ENCODE measurements around the gene NMNAT2.
"Not testable (repeated sequence)": the region's sequence is repeated elsewhere in the genome, so short reads cannot be mapped to it uniquely, and the experiment has no call there.

Gene NMNAT2

GRCh38 chr1:183243161-183244050 is 174.8 kb downstream of the NMNAT2 start:
- DNase-seq (ENCODE audit: low read depth), result no peak
- no peak for TF ChIP-seq CTCF (IDR thresholded peaks at IDR 0.05; ENCODE audit: low read depth, low read length, missing control alignments)
- in situ Hi-C loops (cut with HindIII; ENCODE audit: low sequenced_read_pairs), result loop anchor here (5.0 kb wide), 2 partner anchors 34 to 84 kb away; no protein-coding TSS in a partner anchor
- no peak overlapping the region for H3K4me3 ChIP-seq (ENCODE audit: low read depth, low read length)

DNA sequence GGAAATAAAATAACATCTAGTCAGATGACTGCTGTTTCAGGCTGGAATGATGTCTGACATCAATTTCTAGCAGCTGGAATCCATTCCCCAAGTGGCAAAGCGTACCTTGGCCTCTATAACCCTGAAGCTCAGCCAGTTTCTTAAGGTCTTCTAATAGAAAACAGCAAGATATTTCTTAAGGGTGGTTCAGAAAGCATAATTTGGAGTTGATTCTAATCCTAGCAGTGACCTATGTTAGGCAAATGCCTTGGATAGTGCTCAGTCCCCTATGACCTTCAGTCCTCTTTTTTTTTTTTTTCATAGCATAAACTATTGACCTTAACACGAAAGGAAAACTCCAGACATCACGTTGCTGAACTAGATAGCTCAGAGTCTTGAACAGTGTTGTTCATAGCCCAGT is 175.6 kb downstream of the NMNAT2 start:
- in situ Hi-C loops (cut with HindIII; ENCODE audit: low sequenced_read_pairs), result loop anchor here (5.0 kb wide), 2 partner anchors 35 to 85 kb away; no protein-coding TSS in a partner anchor
- H3K4me3 ChIP-seq (ENCODE audit: low read depth, low read length), result no peak overlapping the region

GRCh38 chr1:183241471-183241870 is 176.7 kb downstream of the NMNAT2 start:
- DNase-seq (ENCODE audit: low read depth), result no peak
- in situ Hi-C loops (cut with HindIII; ENCODE audit: low sequenced_read_pairs), result loop anchor here (5.0 kb wide), 2 partner anchors 36 to 86 kb away; no protein-coding TSS in a partner anchor

More for the DNA sequence above, 175.6 kb downstream of the NMNAT2 start:
- no peak for DNase-seq (ENCODE audit: low read depth)
- TF ChIP-seq CTCF (IDR thresholded peaks at IDR 0.05; ENCODE audit: low read depth, low read length, missing control alignments), result no peak

GRCh38 chr1:183240853-183241252 is 177.3 kb downstream of the NMNAT2 start:
- not testable (repeated sequence) for DNase-seq (ENCODE audit: low read depth); H3K4me3 ChIP-seq (ENCODE audit: low read depth, low read length)
- in situ Hi-C loops (cut with HindIII; ENCODE audit: low sequenced_read_pairs), result loop anchor here (5.0 kb wide), 2 partner anchors 36 to 86 kb away; no protein-coding TSS in a partner anchor

More at GRCh38 chr1:183241471-183241870, 176.7 kb downstream of the NMNAT2 start:
- TF ChIP-seq CTCF (IDR thresholded peaks at IDR 0.05; ENCODE audit: low read depth, low read length, missing control alignments), result no peak
- no peak overlapping the region for H3K4me3 ChIP-seq (ENCODE audit: low read depth, low read length)

DNA sequence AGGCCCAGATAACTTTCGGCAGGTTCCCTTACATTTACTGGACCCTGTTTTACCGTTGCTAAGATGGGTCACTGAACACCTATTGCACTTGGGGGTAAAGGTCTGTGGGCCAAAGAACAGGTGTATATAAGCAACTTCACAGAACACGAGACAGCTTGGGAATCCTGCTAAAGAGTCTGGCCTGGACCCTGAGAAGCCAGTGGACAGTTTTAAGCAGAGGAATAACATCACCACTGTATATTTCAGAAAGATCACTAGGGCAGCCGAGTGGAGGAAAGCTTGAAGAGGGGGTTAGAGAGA is 177.7 kb downstream of the NMNAT2 start:
- DNase-seq (ENCODE audit: low read depth), result no peak
- no peak for TF ChIP-seq CTCF (IDR thresholded peaks at IDR 0.05; ENCODE audit: low read depth, low read length, missing control alignments)
- no peak overlapping the region for H3K4me3 ChIP-seq (ENCODE audit: low read depth, low read length)
- in situ Hi-C loops (cut with HindIII; ENCODE audit: low sequenced_read_pairs), result loop anchor here (5.0 kb wide), 2 partner anchors 37 to 87 kb away; no protein-coding TSS in a partner anchor

GRCh38 chr1:183239793-183240525 is 178.2 kb downstream of the NMNAT2 start:
- DNase-seq (ENCODE audit: low read depth), result no peak
- in situ Hi-C loops (cut with HindIII; ENCODE audit: low sequenced_read_pairs), result loop anchor here (5.0 kb wide), 2 partner anchors 37 to 87 kb away; no protein-coding TSS in a partner anchor
- no peak for TF ChIP-seq CTCF (IDR thresholded peaks at IDR 0.05; ENCODE audit: low read depth, low read length, missing control alignments)
- H3K4me3 ChIP-seq (ENCODE audit: low read depth, low read length), result no peak overlapping the region

Data from astrocyte of the cerebellum (primary cell).